GM12873 (cell line): ENCODE data around the gene R3HDML.

Experiments used
- TF ChIP-seq, protein P1 (sequence below): IDR thresholded peaks from 2 replicates; pipeline ENCODE4 v1.5.1; 2012; ENCODE audit warnings: low read depth, mild to moderate bottlenecking, moderate library complexity, low read length, control low read depth; ENCODE audit not compliant: insufficient read depth; ENCODE audit errors: missing control alignments

Gene R3HDML

DNA sequence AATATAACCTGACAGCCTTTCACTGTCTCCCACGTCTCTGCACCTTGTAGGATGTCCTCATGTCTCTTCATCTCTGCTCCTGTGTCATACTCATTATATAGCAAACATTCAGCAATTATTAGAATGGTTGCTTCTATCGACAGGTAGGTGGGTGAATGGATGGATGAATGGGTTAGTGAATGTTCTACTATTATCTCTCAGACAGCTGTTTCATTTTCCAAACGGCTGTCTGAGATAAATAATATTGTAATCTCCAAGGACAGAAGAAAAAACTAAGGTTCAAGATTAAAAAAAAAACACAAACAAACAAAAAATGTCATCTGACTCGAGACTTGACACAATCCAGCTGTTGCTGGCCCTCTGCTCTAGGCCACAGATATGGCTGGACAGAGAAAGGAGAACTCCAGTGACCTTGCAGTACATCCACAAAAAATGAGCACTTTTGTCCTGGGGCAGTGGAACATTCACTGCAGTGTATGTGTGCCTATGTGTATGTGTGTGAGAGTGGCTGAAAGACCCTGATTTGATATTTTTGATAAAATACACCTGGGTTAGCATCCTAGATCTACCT lies 20.8 kb downstream of the R3HDML start:
- TF ChIP-seq, protein P1, sequence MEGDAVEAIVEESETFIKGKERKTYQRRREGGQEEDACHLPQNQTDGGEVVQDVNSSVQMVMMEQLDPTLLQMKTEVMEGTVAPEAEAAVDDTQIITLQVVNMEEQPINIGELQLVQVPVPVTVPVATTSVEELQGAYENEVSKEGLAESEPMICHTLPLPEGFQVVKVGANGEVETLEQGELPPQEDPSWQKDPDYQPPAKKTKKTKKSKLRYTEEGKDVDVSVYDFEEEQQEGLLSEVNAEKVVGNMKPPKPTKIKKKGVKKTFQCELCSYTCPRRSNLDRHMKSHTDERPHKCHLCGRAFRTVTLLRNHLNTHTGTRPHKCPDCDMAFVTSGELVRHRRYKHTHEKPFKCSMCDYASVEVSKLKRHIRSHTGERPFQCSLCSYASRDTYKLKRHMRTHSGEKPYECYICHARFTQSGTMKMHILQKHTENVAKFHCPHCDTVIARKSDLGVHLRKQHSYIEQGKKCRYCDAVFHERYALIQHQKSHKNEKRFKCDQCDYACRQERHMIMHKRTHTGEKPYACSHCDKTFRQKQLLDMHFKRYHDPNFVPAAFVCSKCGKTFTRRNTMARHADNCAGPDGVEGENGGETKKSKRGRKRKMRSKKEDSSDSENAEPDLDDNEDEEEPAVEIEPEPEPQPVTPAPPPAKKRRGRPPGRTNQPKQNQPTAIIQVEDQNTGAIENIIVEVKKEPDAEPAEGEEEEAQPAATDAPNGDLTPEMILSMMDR: no peak

DNA sequence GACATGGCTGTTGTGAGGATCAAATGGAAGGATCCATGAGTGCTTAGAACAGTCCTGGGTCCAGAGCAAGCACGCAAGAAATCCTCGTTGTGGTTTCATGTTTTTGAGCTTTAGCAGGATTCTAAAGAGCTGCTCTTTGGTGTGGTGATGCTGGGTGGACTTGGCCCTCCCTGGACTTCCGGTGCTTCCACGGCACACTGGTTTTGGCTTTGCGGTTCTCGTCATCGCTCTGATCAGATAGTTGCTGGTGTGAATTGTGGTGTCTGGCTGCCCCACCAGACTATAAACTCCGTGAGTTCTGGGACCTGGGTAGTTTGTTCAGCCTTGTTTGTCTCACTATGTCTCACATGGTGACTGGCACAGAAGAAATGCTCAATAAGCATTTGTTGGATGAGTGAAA lies 21.9 kb downstream of the R3HDML start:
- TF ChIP-seq, protein P1: no peak

DNA sequence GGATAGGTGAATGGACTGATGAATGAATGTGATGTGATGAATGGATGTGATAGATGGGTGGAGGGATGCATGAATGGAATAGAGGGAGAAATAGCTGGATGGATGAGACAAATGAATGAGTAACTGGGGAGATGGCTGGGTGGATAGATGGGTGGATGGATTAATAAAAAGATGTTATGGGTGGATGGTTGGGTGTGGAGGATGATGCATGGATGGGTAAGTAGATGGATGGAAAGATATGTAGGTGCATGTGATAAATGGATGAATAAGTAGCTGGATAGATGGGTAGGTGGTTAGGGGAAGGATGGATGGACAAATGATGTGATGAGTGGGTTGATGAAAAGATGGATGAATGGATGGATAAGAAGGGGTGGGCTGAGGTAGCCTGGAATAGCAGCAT lies 23.4 kb downstream of the R3HDML start:
- TF ChIP-seq, protein P1: no peak

DNA sequence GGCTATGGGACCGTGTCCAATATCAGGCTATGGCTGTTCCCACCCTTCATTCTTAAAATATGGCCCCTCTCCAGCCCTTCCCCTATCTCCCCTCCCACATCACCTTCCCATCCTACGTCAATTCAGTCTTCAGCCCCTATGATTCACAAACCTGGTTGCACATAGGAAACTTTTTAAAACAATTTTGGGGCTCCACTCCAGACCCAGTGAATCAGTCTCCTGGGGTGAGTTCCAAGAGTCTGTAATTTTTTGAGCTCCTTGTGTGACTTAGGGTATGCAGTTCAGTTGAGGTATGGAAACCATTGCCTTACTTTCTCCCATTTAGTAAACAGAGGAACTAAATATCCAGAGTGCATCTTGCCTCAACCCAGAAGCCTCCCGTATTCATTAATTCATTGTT lies 24.2 kb downstream of the R3HDML start:
- TF ChIP-seq, protein P1: no peak

DNA sequence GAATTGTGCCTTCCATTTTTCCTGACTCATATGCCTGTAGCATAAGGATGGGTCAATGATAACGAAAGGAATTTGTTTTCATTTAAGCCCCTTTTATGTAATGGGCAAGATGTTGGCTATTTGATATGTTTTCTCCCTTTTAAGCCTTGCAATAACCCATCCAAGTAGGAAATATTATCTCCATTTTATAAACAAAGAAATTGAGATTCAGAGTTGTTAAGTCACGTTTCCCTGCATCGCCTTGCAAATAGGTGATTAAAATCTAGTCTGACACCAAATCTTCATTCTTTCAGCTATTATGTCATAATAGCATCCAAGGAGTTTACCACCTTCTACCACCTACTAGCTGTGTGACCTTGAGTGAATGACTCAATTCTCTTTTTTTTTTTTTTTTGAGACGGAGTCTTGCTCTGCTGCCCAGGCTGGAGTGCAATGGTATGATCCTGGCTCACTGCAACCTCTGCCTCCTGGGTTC lies 25.7 kb downstream of the R3HDML start:
- TF ChIP-seq, protein P1: no peak

DNA sequence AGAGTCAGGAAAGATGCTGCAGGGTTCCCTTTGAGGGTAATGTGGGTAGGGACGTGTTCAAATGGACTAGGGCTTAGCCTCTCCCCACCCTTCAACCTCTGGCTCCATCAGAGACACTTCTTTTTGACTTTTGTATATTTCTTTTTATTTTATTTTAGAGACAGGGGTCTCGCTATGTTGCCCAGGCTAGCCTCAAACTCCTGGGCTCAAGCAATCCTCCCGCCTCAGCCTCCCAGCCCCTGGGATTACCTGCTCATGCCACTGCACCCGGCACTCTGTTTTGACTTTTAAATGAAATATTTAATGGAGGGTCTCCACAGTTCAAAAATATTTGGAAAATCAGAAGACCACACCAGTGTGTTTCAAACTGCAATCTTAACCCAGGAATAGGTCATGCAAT lies 27.2 kb downstream of the R3HDML start:
- TF ChIP-seq, protein P1: no peak

DNA sequence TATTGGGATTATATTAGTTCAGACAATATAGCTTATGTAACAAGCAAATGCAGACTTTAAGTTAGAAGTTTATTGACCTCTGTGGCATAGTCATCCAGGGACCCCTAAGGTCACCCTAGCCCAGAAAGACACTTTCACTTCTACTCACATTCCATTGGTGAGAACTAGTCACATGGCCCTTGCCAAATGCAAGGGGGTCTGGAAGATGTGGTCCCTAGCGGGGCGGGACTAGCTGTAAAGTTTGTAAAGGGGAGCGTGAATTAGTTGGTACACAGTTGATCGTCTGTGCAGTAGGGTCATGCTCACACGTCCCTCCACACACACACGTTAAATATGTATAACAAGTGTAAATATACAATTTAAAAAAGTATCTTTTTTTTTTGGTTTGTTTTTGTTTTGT lies 27.9 kb downstream of the R3HDML start:
- TF ChIP-seq, protein P1: no peak
